Right lobe of liver (tissue), 4 donors: ENCODE results near the gene KCNAB1.

Experiments
- POLR2A ChIP-seq: fragments of 450-650 bp; IDR thresholded peaks from one replicate; pipeline ENCODE4 v1.6.1; 2017; ENCODE audit warnings: antibody characterized with exemption, mild to moderate bottlenecking
- TF ChIP-seq, protein P1 (sequence below), 4 donors: fragments of 200-600 bp in 3 of 4; fragments of 450-650 bp in 1 of 4; IDR thresholded peaks; one replicate each; pipeline versions ENCODE4 v1.5.1 to v1.8.0; 2016 to 2022; ENCODE audit warnings: antibody characterized with exemption in 4 of 4, mild to moderate bottlenecking in 2 of 4
- donor health status: DM: no; HTN: no; CAD: no.
- donor health status: DM: no; HTN: no; CAD: no.
- donor health status: DM: no; HTN: yes; CAD: no.

DNA sequence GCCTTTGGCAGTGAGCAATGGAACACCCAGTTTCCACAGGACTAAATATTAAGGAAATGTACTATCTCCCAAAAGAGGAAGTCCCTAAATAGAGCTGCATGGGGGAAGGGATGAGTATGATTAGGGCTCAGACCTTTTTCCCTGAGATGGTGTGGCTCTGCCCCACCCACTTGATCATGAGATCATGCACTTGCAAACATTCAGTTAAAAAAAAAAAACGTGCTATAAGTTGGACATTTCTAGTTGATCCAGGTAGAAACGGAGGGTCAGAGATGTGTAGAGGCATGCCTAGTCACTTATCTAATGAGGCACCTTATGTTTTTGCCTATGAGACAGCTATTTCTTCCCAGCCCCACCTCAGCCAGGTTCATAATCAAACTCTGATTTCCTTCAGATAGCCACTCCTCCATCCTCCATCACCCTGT, 459.1 kb downstream of the KCNAB1 start:
- TF ChIP-seq, protein P1, sequence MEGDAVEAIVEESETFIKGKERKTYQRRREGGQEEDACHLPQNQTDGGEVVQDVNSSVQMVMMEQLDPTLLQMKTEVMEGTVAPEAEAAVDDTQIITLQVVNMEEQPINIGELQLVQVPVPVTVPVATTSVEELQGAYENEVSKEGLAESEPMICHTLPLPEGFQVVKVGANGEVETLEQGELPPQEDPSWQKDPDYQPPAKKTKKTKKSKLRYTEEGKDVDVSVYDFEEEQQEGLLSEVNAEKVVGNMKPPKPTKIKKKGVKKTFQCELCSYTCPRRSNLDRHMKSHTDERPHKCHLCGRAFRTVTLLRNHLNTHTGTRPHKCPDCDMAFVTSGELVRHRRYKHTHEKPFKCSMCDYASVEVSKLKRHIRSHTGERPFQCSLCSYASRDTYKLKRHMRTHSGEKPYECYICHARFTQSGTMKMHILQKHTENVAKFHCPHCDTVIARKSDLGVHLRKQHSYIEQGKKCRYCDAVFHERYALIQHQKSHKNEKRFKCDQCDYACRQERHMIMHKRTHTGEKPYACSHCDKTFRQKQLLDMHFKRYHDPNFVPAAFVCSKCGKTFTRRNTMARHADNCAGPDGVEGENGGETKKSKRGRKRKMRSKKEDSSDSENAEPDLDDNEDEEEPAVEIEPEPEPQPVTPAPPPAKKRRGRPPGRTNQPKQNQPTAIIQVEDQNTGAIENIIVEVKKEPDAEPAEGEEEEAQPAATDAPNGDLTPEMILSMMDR (IDR thresholded peaks at IDR 0.05) = no peak
- TF ChIP-seq POLR2A = no peak
